Measurements from ENCODE around the gene PAK6. TPM values are rescaled to one million over a fixed set of nuclear protein-coding genes. Genes with fewer than 3 reads are reported as not detected.
A peak's percentile ranks its signal among the peaks of the same experiment; 100 is the strongest.

PAK6 gene
- total RNA-seq, 1 donor from 2014 or later, result 0.40 TPM

GRCh38 chr15:40305281-40305680, 66.4 kb downstream of the PAK6 start:
- ATAC-seq (ENCODE audit: low read depth) (no peak), DNase-seq (no peak)
- Mint-ChIP-seq H3K4me1 (peaks cover 43% of the 10 kb centered on the region), H3K4me3 (no peak overlapping the region), H3K36me3 (ENCODE audit: low read depth) (peaks cover 40% of the 10 kb centered on the region), H3K27me3 (no peaks in the 10 kb centered on the region), H3K9me3 (peaks cover 3% of the 10 kb centered on the region), H3K27ac (no peak overlapping the region)
- TF ChIP-seq CTCF (IDR thresholded peaks at IDR 0.05), result no peak
- ChIA-PET POLR2A (interaction anchor here (1.1 kb wide), 1 partner anchor 32 kb away, joined by 6 read pairs; no protein-coding TSS in a partner anchor), CTCF (interaction anchor here (9.4 to 20.0 kb wide), 2 partner anchors 27 to 35 kb away, joined by 124 to 310 read pairs; partner anchors contain the start of gene CCDC9B)
- intact Hi-C loops (cut with micrococcal nuclease), result no loop called here

DNA sequence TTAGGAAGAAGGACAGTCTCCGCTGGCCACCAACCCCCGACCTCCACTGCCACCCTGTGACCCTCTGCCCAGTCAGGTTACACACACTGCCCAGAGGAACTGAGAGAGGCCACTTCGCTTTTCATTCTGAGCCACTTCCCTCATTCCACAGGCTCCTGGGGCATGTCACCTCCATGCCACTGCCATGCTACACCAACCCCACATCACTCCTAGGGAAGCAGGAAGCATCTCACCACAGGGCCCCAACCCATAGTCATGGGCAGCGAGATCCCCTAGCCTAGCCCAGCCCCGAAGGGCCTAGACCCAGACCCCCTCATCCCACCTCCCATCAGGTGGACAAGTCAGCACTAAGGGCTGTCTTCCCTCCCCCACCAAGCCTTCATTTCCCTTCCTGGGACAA, 67.5 kb downstream of the PAK6 start:
- no peak for ATAC-seq (ENCODE audit: low read depth)

DNA sequence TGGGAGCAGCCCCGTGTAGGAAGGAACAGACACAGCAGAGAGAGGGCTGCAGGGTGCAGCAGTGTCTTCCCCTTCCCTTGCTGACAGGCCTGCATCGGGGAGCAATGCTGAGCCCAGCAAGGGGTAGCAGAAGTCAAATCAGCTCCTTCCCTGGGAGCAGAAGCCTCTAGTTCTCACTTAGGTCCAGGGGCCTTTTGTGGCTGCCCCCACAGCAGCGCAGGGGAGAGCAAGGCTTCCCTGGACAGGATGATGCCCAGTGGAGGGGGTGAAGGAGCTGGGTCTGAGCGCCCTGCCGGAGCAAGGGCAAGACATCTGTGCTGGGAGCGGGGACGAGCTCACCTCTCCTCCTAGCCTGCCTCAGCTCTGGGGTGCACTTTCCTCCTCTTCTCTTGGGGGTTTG, 68.0 kb downstream of the PAK6 start:
- DNase-seq, result no peak
- Mint-ChIP-seq H3K4me3 (peak overlapping the region; percentile 93), H3K9me3 (no peaks in the 10 kb centered on the region), H3K36me3 (ENCODE audit: low read depth) (peaks cover 25% of the 10 kb centered on the region), H3K27me3 (no peaks in the 10 kb centered on the region), H3K4me1 (peaks cover 44% of the 10 kb centered on the region), H3K27ac (peak overlapping the region; percentile 96)
- TF ChIP-seq CTCF (IDR thresholded peaks at IDR 0.05), result no peak
- no peak for ATAC-seq (ENCODE audit: low read depth)
- ChIA-PET POLR2A (interaction anchor here (0.7 to 3.7 kb wide), 16 partner anchors 10 to 388 kb away, joined by 3 to 34 read pairs (median 8); partner anchors contain the start of genes ANKRD63, BMF, INAFM2 and SRP14), CTCF (interaction anchor here (1.0 to 20.0 kb wide), 7 partner anchors 13 to 88 kb away, joined by 3 to 310 read pairs (median 22); partner anchors contain the start of genes ANKRD63, CCDC9B and INAFM2)
- intact Hi-C loops (cut with micrococcal nuclease), result loop anchor here (1.0 kb wide), 1 partner anchor 31 kb away; no protein-coding TSS in a partner anchor

More for the DNA sequence above, 67.5 kb downstream of the PAK6 start:
- Mint-ChIP-seq H3K9me3 (no peaks in the 10 kb centered on the region), H3K27ac (peak overlapping the region; percentile 96), H3K27me3 (no peaks in the 10 kb centered on the region), H3K4me3 (peak overlapping the region; percentile 93), H3K4me1 (peaks cover 44% of the 10 kb centered on the region), H3K36me3 (ENCODE audit: low read depth) (peaks cover 30% of the 10 kb centered on the region)
- ChIA-PET POLR2A (interaction anchor here (1.6 to 3.7 kb wide), 8 partner anchors 11 to 388 kb away, joined by 3 to 34 read pairs (median 15); partner anchors contain the start of genes ANKRD63, INAFM2 and SRP14), CTCF (interaction anchor here (1.6 to 20.0 kb wide), 6 partner anchors 14 to 34 kb away, joined by 5 to 310 read pairs (median 40); partner anchors contain the start of genes ANKRD63, CCDC9B and INAFM2)
- DNase-seq, result no peak
- intact Hi-C loops (cut with micrococcal nuclease), result no loop called here
- TF ChIP-seq CTCF (IDR thresholded peaks at IDR 0.05), result no peak

GRCh38 chr15:40307421-40308211, 68.8 kb downstream of the PAK6 start, which contains the start of gene PLCB2:
PLCB2 (minus strand) TSS chr15:40307935; CDS start chr15:40307672, 263 bp downstream.
- TF ChIP-seq CTCF (IDR thresholded peaks at IDR 0.05), result no peak
- H3K27me3 Mint-ChIP-seq, result no peaks in the 10 kb centered on the region
- DNase-seq, result peak; percentile 67
- peaks cover 20% of the 10 kb centered on the region for H3K36me3 Mint-ChIP-seq (ENCODE audit: low read depth)
- peak within 1 kb of the TSS; percentile 93 for H3K4me3 Mint-ChIP-seq
- peak within 1 kb of the TSS; percentile 96 for H3K27ac Mint-ChIP-seq
- ATAC-seq (ENCODE audit: low read depth), result peak; percentile 77
- no peaks in the 10 kb centered on the region for H3K9me3 Mint-ChIP-seq
- CTCF ChIA-PET, result interaction anchor here (0.7 to 20.0 kb wide), 12 partner anchors 13 to 260 kb away, joined by 3 to 310 read pairs (median 13); partner anchors contain the start of genes ANKRD63, CCDC9B and INAFM2
- intact Hi-C loops (cut with micrococcal nuclease), result loop anchor here (1.0 kb wide), 2 partner anchors 14 to 31 kb away; no protein-coding TSS in a partner anchor
- POLR2A ChIA-PET, result interaction anchor here (0.6 to 3.7 kb wide), 34 partner anchors 10 to 1354 kb away, joined by 3 to 34 read pairs (median 4); partner anchors contain the start of genes ANKRD63, BAHD1, BMF and DISP2
- H3K4me1 Mint-ChIP-seq, result peaks cover 44% of the 10 kb centered on the region

Measured in activated B cell treated with CpG ODN at 0.5 μM for 24 hours (primary cell).